ENCODE measurements around the gene EVI5.

The EVI5 gene

DNA sequence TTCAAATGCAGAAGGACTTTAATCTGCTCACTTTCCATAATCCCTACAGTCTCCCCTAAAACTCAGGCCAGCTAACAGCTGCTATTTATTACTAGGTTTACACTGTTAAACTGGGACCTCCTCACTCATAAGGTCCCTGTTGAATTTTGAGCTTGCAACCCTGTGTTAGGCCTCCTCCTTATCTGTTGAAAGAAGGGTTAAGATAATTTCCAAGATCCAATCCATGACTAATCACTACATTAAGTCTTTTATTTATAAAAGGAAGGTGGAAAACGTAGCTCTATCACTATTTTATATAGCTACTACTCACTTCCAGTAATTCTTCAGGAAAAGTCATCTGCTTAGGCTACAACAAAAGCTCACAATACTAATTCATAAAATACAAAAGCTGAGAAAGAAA lies 79.5 kb downstream of the EVI5 start:
- TF ChIP-seq, protein P1, sequence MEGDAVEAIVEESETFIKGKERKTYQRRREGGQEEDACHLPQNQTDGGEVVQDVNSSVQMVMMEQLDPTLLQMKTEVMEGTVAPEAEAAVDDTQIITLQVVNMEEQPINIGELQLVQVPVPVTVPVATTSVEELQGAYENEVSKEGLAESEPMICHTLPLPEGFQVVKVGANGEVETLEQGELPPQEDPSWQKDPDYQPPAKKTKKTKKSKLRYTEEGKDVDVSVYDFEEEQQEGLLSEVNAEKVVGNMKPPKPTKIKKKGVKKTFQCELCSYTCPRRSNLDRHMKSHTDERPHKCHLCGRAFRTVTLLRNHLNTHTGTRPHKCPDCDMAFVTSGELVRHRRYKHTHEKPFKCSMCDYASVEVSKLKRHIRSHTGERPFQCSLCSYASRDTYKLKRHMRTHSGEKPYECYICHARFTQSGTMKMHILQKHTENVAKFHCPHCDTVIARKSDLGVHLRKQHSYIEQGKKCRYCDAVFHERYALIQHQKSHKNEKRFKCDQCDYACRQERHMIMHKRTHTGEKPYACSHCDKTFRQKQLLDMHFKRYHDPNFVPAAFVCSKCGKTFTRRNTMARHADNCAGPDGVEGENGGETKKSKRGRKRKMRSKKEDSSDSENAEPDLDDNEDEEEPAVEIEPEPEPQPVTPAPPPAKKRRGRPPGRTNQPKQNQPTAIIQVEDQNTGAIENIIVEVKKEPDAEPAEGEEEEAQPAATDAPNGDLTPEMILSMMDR (IDR thresholded peaks at IDR 0.05) = no peak
- no peak overlapping the region for H3K27ac ChIP-seq
- peaks cover 6% of the 10 kb centered on the region for H3K36me3 ChIP-seq
- H3K4me1 ChIP-seq (ENCODE audit: control insufficient read depth in 1 of 2, insufficient read depth in 1 of 2, low read depth in 1 of 2, low read length in 1 of 2) = no peaks in the 10 kb centered on the region
- no peak overlapping the region for H3K4me3 ChIP-seq (ENCODE audit: low read depth in 1 of 2, low read length in 1 of 2)
- no peaks in the 10 kb centered on the region for H3K27me3 ChIP-seq
- H3K9me3 ChIP-seq = no peaks in the 10 kb centered on the region

DNA sequence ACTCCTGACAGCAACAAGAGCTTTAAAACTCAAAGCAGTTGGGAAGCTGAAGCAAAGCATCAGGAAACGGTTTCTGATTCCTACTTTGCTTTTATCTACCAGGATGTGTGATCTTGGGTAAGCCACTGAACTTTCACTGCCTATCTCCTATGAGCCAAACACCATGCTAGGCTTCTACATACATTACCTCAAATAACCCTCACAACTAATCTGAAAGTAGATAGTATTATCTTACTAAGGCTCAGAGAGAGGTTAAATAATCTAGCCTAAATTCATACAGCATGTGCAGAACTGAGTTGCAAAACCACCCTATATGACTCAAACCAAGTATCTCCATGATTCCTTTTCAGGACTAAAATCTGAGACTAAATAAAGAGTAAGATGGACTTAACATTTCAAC lies 83.8 kb downstream of the EVI5 start:
- TF ChIP-seq, protein P1 (IDR thresholded peaks at IDR 0.05) = no peak
- no peak overlapping the region for H3K27ac ChIP-seq
- H3K4me1 ChIP-seq (ENCODE audit: control insufficient read depth in 1 of 2, insufficient read depth in 1 of 2, low read depth in 1 of 2, low read length in 1 of 2) = no peaks in the 10 kb centered on the region

DNA sequence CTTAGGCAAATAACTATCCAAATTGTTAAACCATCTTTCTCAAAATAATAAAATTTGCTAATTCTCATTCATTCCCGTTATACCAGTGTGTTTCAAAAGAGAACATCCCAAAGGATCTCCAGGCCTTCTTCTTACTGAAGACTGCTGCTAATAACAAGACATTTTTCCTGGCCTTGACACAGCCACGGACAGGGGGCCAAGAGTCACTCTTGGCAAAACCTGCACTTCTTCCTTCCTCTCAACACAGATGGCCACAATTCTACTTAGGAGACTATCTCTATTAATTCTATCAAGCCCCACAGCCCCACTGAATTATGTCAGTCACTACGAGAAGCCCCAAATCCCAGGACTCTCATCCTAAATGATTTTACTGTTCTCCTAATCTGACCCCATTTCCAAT lies 86.0 kb downstream of the EVI5 start:
- H3K27me3 ChIP-seq = no peaks in the 10 kb centered on the region
- H3K9me3 ChIP-seq = no peaks in the 10 kb centered on the region
- H3K4me3 ChIP-seq (ENCODE audit: low read depth in 1 of 2, low read length in 1 of 2) = no peak overlapping the region
- TF ChIP-seq, protein P1 (IDR thresholded peaks at IDR 0.05) = no peak
- H3K36me3 ChIP-seq = peaks cover 23% of the 10 kb centered on the region
- no peaks in the 10 kb centered on the region for H3K4me1 ChIP-seq (ENCODE audit: control insufficient read depth in 1 of 2, insufficient read depth in 1 of 2, low read depth in 1 of 2, low read length in 1 of 2)
- no peak overlapping the region for H3K27ac ChIP-seq

More for the DNA sequence above, 83.8 kb downstream of the EVI5 start:
- no peaks in the 10 kb centered on the region for H3K27me3 ChIP-seq
- no peaks in the 10 kb centered on the region for H3K9me3 ChIP-seq
- no peak overlapping the region for H3K4me3 ChIP-seq (ENCODE audit: low read depth in 1 of 2, low read length in 1 of 2)
- H3K36me3 ChIP-seq = peaks cover 10% of the 10 kb centered on the region

DNA sequence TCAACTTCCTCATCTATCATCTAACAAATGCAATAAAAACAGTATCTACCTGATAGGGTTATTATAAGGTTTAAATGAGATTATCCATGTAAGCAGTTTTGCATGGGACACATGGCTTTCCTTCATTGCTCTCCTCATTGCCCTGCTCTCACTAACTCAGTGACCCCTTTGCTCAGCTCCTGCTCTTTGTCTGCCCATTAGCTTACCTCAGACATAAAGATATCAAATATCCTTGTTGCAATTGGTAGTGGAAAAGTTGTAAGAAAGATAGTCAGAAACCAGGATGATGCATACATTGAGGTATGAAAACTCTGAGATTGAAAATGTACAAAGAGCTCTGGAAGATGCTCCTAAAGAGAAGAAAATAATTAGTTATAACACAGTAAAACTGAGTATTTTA lies 89.8 kb downstream of the EVI5 start:
- Histone ChIP-seq H3K4me3 (ENCODE audit: low read depth in 1 of 2, low read length in 1 of 2) (no peak overlapping the region), H3K36me3 (peaks cover 45% of the 10 kb centered on the region), H3K27ac (no peak overlapping the region), H3K9me3 (no peaks in the 10 kb centered on the region), H3K27me3 (no peaks in the 10 kb centered on the region), H3K4me1 (ENCODE audit: control insufficient read depth in 1 of 2, insufficient read depth in 1 of 2, low read depth in 1 of 2, low read length in 1 of 2) (no peaks in the 10 kb centered on the region)
- TF ChIP-seq, protein P1 (IDR thresholded peaks at IDR 0.05) = no peak

DNA sequence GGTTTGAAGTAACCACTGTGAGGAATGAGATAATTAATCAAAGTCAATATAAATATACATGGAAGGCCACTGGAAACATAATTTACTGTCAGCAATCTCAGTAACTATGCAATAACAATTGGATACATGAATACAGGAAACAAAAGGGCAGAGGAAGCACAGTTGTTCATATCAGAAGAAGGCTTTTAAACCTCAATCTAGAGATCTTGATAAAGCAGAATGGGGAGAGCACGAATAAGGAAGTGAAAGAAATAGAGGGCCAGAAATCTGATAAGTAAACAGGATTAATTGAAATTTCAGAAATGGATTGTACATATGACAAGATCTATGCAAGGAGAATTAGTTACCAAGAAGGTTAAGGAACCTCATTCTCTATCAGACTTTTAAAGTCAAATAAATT lies 93.0 kb downstream of the EVI5 start:
- Histone ChIP-seq H3K4me1 (ENCODE audit: control insufficient read depth in 1 of 2, insufficient read depth in 1 of 2, low read depth in 1 of 2, low read length in 1 of 2) (no peaks in the 10 kb centered on the region), H3K27me3 (no peaks in the 10 kb centered on the region), H3K27ac (no peak overlapping the region), H3K36me3 (peaks cover 52% of the 10 kb centered on the region), H3K9me3 (no peaks in the 10 kb centered on the region), H3K4me3 (ENCODE audit: low read depth in 1 of 2, low read length in 1 of 2) (no peak overlapping the region)
- TF ChIP-seq, protein P1 (IDR thresholded peaks at IDR 0.05) = no peak

All from neutrophil (primary cell).